H1 (cell line): Measurements from ENCODE around the gene TCERG1L. TPM values are rescaled to one million over a fixed set of nuclear protein-coding genes. Genes with fewer than 3 reads are reported as not detected.

Experiments
- KDM1A ChIP-seq: fragments of 200-600, 300-600 bp; sonication (generic); IDR thresholded peaks from 2 replicates; pipeline ENCODE4 v1.7.1; 2016; ENCODE audit warnings: mild to moderate bottlenecking, low read length, borderline replicate concordance
- RBBP5 ChIP-seq: IDR thresholded peaks from 2 replicates; pipeline ENCODE4 v1.7.1; 2012; ENCODE audit warnings: low read depth, mild to moderate bottlenecking, inconsistent platforms, low read length, moderate library complexity, borderline replicate concordance
- polyA plus RNA-seq, 7 experiments: library from polyadenylated mRNA; depleted of rRNA in 3 of 7; stranded (reverse) in 5 of 7; unstranded in 2 of 7; fragments of >200 nt in 5 of 7; fragments of 200-250 nt in 2 of 7; gene quantifications; 1 replicate in 5 of 7; 2 replicates in 1 of 7; 4 replicates in 1 of 7; pipeline versions ENCODE4 v1.2.1 to v1.2.3, GENCODE V29; 2011 to 2013; ENCODE audit warnings: missing spikeins in 2 of 7, mixed read lengths in 2 of 7
- total RNA-seq: library from RNA; stranded (reverse); fragmentation: NEBNext Ultra II Directional; extraction: Animal tissue kit (Norgen Biotek cat#: 25700); gene quantifications from 2 replicates; pipeline ENCODE4 v1.2.1, GENCODE V29; 2021
- TF ChIP-seq, protein P1 (sequence below), 3 experiments: IDR thresholded peaks; 1 replicate in 2 of 3; 2 replicates in 1 of 3; pipeline versions ENCODE4 v1.5.1 to v1.6.1; 2011; ENCODE audit warnings: low read length in 3 of 3, mild to moderate bottlenecking in 3 of 3, inconsistent platforms in 2 of 3, low read depth in 1 of 3, moderate library complexity in 1 of 3; ENCODE audit not compliant: insufficient read depth in 1 of 3; ENCODE audit errors: control extremely low read depth in 1 of 3
- TF ChIP-seq, protein P2 (sequence below): IDR thresholded peaks from 2 replicates; pipeline ENCODE4 v1.6.1; 2011; ENCODE audit warnings: low read depth, mild to moderate bottlenecking, low read length; ENCODE audit not compliant: insufficient read depth

Gene TCERG1L
- total and polyA plus RNA-seq, 2 of the 8 experiments (the other 6 are each of a cell fraction or from before 2014, with no cell fraction given), result 3.9 to 6.9 TPM

DNA sequence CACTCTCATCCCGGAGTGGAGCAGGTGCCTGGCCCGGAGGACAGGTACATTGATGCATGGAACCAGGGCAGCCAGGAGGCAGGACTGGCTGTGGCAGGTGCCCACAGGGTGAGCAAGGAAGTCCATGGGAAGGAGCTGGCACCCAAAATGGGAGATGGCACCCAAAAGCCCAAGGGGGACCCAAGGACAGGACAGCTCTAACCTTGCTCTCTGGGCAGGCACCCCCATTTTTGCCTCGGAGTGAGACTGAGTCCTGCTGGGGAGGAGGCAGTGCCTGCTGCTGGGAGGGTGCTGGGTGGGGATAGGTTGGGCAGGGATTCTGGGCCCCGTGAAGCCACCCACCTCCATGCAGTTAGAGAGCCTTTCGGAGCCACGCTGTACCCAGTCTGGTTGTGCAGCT lies 234.5 kb downstream of the TCERG1L start (continued):
- TF ChIP-seq, protein P1, sequence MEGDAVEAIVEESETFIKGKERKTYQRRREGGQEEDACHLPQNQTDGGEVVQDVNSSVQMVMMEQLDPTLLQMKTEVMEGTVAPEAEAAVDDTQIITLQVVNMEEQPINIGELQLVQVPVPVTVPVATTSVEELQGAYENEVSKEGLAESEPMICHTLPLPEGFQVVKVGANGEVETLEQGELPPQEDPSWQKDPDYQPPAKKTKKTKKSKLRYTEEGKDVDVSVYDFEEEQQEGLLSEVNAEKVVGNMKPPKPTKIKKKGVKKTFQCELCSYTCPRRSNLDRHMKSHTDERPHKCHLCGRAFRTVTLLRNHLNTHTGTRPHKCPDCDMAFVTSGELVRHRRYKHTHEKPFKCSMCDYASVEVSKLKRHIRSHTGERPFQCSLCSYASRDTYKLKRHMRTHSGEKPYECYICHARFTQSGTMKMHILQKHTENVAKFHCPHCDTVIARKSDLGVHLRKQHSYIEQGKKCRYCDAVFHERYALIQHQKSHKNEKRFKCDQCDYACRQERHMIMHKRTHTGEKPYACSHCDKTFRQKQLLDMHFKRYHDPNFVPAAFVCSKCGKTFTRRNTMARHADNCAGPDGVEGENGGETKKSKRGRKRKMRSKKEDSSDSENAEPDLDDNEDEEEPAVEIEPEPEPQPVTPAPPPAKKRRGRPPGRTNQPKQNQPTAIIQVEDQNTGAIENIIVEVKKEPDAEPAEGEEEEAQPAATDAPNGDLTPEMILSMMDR (IDR thresholded peaks at IDR 0.05; ENCODE audit: control extremely low read depth in 1 of 3, insufficient read depth in 1 of 3, low read depth in 1 of 3, low read length in 3 of 3), result no peak
- TF ChIP-seq, protein P2, sequence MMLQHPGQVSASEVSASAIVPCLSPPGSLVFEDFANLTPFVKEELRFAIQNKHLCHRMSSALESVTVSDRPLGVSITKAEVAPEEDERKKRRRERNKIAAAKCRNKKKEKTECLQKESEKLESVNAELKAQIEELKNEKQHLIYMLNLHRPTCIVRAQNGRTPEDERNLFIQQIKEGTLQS, result no peak
- TF ChIP-seq KDM1A (no peak), RBBP5 (no peak)
